Brain microvascular endothelial cell (primary cell): ENCODE data around the gene RBM38.

Experiments used
- DNase-seq: peaks from one replicate; pipeline ENCODE4 v3.0.0-alpha.2; 2020
- H3K27ac ChIP-seq: fragments of 250-450 bp; sonication (Bioruptor Pico); 2 replicates; pipeline ENCODE4 v1.5.1; 2020; ENCODE audit warnings: mild to moderate bottlenecking, moderate library complexity
- H3K27me3 ChIP-seq: fragments of 250-450 bp; sonication (Bioruptor Pico); replicated peaks from 2 replicates; pipeline ENCODE4 v1.5.1; 2020; ENCODE audit warnings: mild to moderate bottlenecking
- H3K36me3 ChIP-seq: fragments of 250-450 bp; sonication (Bioruptor Pico); replicated peaks from 2 replicates; pipeline ENCODE4 v1.5.1; 2020; ENCODE audit warnings: mild to moderate bottlenecking
- H3K4me3 ChIP-seq: 2 replicates; pipeline ENCODE4 v1.5.1; 2011; ENCODE audit warnings: low read depth, mild to moderate bottlenecking, control low read depth, low read length, moderate library complexity
- in situ Hi-C: cut with HindIII; loops from 2 replicates; pipeline ENCODE4 v1.10.0; 2017; ENCODE audit warnings: low sequenced_read_pairs, low pct_ligation_motif_present
- TF ChIP-seq, protein P1 (sequence below): IDR thresholded peaks from 2 replicates; pipeline ENCODE4 v1.5.1; 2011; ENCODE audit warnings: low read depth, mild to moderate bottlenecking, moderate library complexity, low read length, control low read depth, inconsistent platforms; ENCODE audit errors: missing control alignments

Gene RBM38

DNA sequence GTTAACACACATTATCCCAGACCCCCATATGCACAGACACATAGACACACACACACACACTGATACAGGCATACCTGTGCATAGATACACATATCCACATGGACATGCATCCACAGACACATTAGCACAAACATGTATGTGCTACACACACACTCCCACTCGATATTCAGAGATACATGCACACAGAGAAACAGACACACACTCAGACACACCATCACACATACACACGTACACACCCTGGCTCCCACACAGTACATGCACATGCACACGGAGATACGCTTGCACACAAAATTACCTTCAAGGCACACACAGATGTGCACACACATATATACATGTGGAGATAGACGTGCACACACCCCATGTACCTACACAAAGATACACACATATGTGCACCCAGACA, 19.7 kb downstream of the RBM38 start:
- no peak overlapping the region for H3K27ac ChIP-seq
- H3K4me3 ChIP-seq, result no peak overlapping the region
- in situ Hi-C loops, result no loop called here
- no peaks in the 10 kb centered on the region for H3K27me3 ChIP-seq
- peaks cover 2% of the 10 kb centered on the region for H3K36me3 ChIP-seq
- no peak for DNase-seq
- TF ChIP-seq, protein P1, sequence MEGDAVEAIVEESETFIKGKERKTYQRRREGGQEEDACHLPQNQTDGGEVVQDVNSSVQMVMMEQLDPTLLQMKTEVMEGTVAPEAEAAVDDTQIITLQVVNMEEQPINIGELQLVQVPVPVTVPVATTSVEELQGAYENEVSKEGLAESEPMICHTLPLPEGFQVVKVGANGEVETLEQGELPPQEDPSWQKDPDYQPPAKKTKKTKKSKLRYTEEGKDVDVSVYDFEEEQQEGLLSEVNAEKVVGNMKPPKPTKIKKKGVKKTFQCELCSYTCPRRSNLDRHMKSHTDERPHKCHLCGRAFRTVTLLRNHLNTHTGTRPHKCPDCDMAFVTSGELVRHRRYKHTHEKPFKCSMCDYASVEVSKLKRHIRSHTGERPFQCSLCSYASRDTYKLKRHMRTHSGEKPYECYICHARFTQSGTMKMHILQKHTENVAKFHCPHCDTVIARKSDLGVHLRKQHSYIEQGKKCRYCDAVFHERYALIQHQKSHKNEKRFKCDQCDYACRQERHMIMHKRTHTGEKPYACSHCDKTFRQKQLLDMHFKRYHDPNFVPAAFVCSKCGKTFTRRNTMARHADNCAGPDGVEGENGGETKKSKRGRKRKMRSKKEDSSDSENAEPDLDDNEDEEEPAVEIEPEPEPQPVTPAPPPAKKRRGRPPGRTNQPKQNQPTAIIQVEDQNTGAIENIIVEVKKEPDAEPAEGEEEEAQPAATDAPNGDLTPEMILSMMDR, result no peak

DNA sequence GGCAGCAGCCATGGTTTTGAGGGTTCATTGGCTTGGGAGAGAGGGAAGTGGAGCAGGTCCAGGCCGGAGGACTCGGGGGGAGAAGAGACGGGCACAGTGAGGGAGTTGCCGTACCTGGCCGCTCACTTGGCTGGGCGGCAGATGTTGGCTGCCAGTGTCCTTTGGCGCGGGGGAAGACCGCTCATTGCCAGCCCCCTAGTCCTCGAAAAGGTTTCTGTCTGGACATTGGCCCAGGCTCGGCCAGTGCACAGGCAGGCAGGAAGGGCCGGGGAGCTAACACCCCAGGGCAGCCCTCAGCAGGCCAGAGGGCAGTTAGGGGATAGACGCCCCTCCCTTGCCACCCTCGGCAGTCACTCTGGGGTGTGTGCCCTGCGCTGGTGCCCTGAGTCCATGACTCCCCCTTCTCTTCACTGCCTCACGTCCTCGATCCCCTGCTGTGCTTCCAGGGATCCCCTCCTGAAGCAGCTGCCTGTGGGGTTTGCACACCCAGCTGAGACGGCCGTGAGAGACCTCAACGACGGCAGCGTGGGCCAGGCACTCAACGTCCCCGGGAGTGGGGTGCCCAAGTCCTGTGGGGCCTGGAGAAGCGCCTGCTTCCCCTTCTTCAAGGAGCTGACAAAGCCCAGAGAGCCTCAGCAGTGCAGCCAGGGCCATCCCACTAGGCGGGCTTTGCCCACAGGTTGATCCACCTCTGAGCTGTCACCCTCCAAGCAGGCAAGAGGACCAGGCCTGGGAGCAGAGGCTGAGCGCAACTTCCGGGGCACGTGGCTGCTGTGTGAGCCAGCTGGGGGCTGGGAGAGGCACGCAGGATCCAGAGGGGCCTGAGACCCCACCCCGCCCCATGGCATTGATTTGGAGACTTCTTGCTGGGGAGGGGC, 20.4 kb downstream of the RBM38 start:
- in situ Hi-C loops, result no loop called here
- TF ChIP-seq, protein P1, result no peak
- Histone ChIP-seq H3K27ac (no peak overlapping the region), H3K36me3 (peaks cover 2% of the 10 kb centered on the region), H3K4me3 (no peak overlapping the region), H3K27me3 (no peaks in the 10 kb centered on the region)
- DNase-seq, result no peak

DNA sequence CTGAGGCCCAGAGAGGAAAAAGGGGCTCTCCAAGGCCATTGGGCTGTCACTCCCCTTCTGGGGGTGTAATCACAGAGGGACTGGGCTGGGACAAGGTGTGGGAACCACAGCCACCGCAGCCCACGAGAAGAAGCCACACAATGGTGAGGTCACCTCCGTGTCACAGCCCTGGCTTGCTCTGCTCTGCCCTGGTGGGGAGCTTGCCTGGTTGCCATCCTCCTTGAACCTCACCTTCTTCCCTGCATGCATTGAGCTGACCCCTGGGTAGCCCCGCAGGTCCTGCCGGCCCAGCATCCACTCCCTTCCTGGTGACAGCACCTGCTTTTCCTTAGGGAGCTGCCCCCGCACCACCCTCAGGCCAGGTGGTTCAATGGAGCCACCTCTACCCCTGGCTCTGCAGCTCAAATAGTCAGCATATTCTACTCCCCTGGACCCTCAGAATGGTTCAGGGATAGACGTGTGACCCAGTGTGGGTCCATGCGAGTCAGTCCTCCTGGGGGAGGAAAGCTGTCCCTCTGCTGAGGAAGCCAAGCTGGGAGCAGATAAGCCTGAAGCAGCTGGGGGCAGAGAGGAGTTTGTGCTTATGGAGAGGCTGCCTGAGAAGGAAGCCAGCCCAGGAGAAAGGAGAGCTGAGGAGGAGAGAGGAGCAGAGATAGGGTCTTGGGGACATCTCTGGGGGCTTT, 21.3 kb downstream of the RBM38 start:
- no peak for DNase-seq
- Histone ChIP-seq H3K27me3 (no peaks in the 10 kb centered on the region), H3K27ac (no peak overlapping the region), H3K4me3 (no peak overlapping the region), H3K36me3 (peaks cover 2% of the 10 kb centered on the region)
- in situ Hi-C loops, result no loop called here
- TF ChIP-seq, protein P1, result no peak

DNA sequence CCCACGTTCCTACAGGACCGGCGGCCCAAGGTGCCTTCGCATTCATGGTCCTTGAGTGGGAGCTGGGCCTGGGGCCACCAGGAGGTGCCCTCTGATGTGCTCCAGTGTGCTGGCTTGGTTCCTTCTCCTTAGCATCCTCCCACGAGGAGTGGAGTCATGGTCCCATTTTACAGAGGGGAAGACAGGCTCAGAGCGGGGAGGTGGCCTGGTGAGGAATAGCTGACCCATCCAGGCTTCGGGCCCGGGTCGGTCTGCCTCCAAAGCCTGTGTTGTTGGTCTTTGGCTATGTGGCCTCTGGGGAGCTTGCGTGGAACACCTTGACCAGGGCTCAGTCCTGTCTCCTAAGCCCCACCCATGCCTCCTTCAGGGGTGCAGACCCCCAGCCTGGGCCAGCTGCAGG, 22.8 kb downstream of the RBM38 start:
- in situ Hi-C loops, result no loop called here
- no peak for DNase-seq
- TF ChIP-seq, protein P1, result no peak
- Histone ChIP-seq H3K36me3 (no peaks in the 10 kb centered on the region), H3K4me3 (no peak overlapping the region), H3K27ac (no peak overlapping the region), H3K27me3 (peaks cover 2% of the 10 kb centered on the region)

DNA sequence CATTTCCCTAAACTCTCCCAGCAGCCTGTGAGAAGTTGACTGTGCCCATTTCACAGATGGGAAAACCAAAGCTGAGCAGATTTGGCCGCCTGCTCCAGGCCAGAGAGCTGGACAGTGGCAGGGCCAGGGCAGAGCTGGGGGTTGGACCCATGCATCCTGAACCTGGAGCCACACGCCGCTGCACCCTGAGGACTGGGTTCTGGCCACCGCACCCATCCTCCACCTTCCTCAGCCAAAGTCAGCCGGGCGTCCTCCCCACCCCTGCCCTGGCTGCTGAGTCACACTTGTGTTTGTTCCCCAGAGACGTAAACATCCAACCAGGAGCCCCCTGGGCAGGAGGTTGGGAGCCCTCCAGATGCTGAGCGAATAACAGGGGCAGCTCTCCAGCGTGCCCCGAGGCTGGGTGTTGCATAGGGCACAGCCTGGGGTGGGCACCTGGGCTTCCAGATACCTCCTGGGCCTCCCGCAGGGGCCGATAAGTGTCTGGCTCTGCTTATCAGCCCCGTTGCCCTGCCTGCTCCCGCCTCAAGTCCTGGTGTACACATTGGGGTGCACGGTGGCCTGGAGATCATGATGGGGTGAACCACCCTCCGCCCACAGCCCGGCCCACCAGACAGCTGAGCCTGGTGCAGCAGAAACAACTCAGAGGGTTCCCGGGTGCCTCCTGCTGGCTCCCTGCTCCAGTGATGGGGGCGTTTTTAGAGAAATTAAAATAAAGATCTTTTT, 23.8 kb downstream of the RBM38 start:
- H3K27ac ChIP-seq, result no peak overlapping the region
- TF ChIP-seq, protein P1, result no peak
- DNase-seq, result no peak
- in situ Hi-C loops, result no loop called here
- H3K36me3 ChIP-seq, result no peaks in the 10 kb centered on the region
- H3K27me3 ChIP-seq, result peaks cover 2% of the 10 kb centered on the region
- H3K4me3 ChIP-seq, result no peak overlapping the region
